HepG2 (cell line): Measurements from ENCODE around the gene CCDC116. TPM values are rescaled to one million over a fixed set of nuclear protein-coding genes. Genes with fewer than 3 reads are reported as not detected.
A peak's percentile ranks its signal among the peaks of the same experiment; 100 is the strongest.

Experiments used
- ATAC-seq: fragments of 200-7000 bp; cut with Tn5 transposase; 3 replicates; pipeline ENCODE4 v1.9.1; 2020; ENCODE audit warnings: mild to moderate bottlenecking, moderate library complexity
- BruUV-seq: library from RNA; stranded (reverse); fragments of 400-500 nt; replicated peaks from 2 replicates; lab custom pipeline; 2021; lab: Mats Ljungman, UMichigan
- CTCF ChIA-PET: fragments of 300-600 bp; formaldehyde crosslinking; extraction: SDS; loops from one replicate; lab custom pipeline; 2021; ENCODE audit warnings: low total read pairs, inconsistent platforms, low intra/inter-chr PET ratio; lab: Yijun Ruan, JAX
- POLR2A ChIA-PET: fragments of 350-600 bp; sonication (Branson Sonifier 250); formaldehyde crosslinking; loops from one replicate; lab custom pipeline; 2020; ENCODE audit warnings: antibody characterized with exemption, inconsistent platforms; lab: Yijun Ruan, JAX
- DNase-seq: peaks from one replicate; pipeline ENCODE4 v3.0.0-alpha.2; 2015; ENCODE audit warnings: low spot score
- FAIRE-seq: peaks from 3 replicates; lab custom pipeline; 2011; peaks lifted over from hg19 to GRCh38; lab: Jason Lieb, UNC
- H2AFZ ChIP-seq: one replicate; pipeline ENCODE4 v1.6.1; 2011; ENCODE audit warnings: low read length, inconsistent platforms
- H3K27ac ChIP-seq: fragments of 300-600 bp; 3 replicates; pipeline ENCODE4 v1.8.0; 2011; ENCODE audit warnings: mixed run types, mild to moderate bottlenecking, mixed read lengths, low read length, inconsistent platforms; ENCODE audit not compliant: insufficient read depth; ENCODE audit errors: extremely low read length
- H3K27me3 ChIP-seq, 2 experiments: fragments of 200-600 bp in 1 of 2; 2 replicates in 1 of 2; 3 replicates in 1 of 2; pipeline versions ENCODE4 v1.6.0 to v1.8.0; 2011; ENCODE audit warnings: low read length in 2 of 2, mild to moderate bottlenecking in 2 of 2, moderate library complexity in 2 of 2, inconsistent platforms in 1 of 2; ENCODE audit not compliant: insufficient read depth in 2 of 2, control insufficient read depth in 1 of 2
- H3K36me3 ChIP-seq, 2 experiments: fragments of 200-600 bp in 1 of 2; replicated peaks in 1 of 2; 2 replicates in 1 of 2; 3 replicates in 1 of 2; pipeline versions ENCODE4 v1.5.1 to v1.8.0; 2011; ENCODE audit warnings: low read length in 2 of 2, inconsistent platforms in 1 of 2; ENCODE audit not compliant: insufficient read depth in 2 of 2, control insufficient read depth in 1 of 2
- H3K4me1 ChIP-seq: 2 replicates; pipeline ENCODE4 v1.5.1; 2012; ENCODE audit warnings: low read length, inconsistent platforms; ENCODE audit not compliant: insufficient read depth
- H3K4me2 ChIP-seq: 2 replicates; pipeline ENCODE4 v1.6.0; 2011; ENCODE audit warnings: low read depth, low read length, inconsistent platforms
- H3K4me3 ChIP-seq, 3 experiments: fragments of 200-600 bp in 1 of 3; sonication (generic), shearing (Covaris generic) in 1 of 3; replicated peaks in 1 of 3; 2 replicates each; pipeline ENCODE4 v1.5.1; 2011 to 2016; ENCODE audit warnings: low read length in 3 of 3, inconsistent platforms in 2 of 3, low read depth in 2 of 3, mild to moderate bottlenecking in 2 of 3, control low read depth in 1 of 3, mixed read lengths in 1 of 3; ENCODE audit not compliant: insufficient read depth in 1 of 3
- H3K79me2 ChIP-seq: one replicate; pipeline ENCODE4 v1.6.1; 2011; ENCODE audit warnings: low read length, inconsistent platforms; ENCODE audit not compliant: insufficient read depth
- H3K9ac ChIP-seq: 2 replicates; pipeline ENCODE4 v1.6.0; 2011; ENCODE audit warnings: mild to moderate bottlenecking, low read depth, low read length, inconsistent platforms; ENCODE audit not compliant: insufficient read depth
- H3K9me3 ChIP-seq: 2 replicates; pipeline ENCODE4 v1.5.1; 2012; ENCODE audit warnings: mild to moderate bottlenecking, low read length
- H4K20me1 ChIP-seq: 2 replicates; pipeline ENCODE4 v1.6.0; 2011; ENCODE audit warnings: inconsistent platforms, mild to moderate bottlenecking, low read length, moderate library complexity; ENCODE audit not compliant: insufficient read depth
- HCFC1 ChIP-seq: fragments of 150-350 bp; IDR thresholded peaks from 2 replicates; pipeline ENCODE4 v1.6.1; 2014; ENCODE audit warnings: low read depth, low read length
- HIVEP1 ChIP-seq: sonication (generic); formaldehyde crosslinking; IDR thresholded peaks from 2 replicates; pipeline ENCODE4 v1.4.0; 2020; ENCODE audit warnings: mild to moderate bottlenecking, missing genetic modification reagents
- KLF6 ChIP-seq: IDR thresholded peaks from 2 replicates; pipeline ENCODE4 v1.8.0; 2016; ENCODE audit warnings: missing biosample characterization, missing genetic modification reagents
- MIER2 ChIP-seq: IDR thresholded peaks from 2 replicates; pipeline ENCODE4 v1.6.1; 2016; ENCODE audit warnings: missing biosample characterization, missing genetic modification reagents
- NAIF1 ChIP-seq: sonication (generic); formaldehyde crosslinking; IDR thresholded peaks from 2 replicates; pipeline ENCODE4 v1.5.0; 2020; ENCODE audit warnings: mild to moderate bottlenecking, missing genetic modification reagents, borderline replicate concordance
- POLR2A ChIP-seq, 2 experiments: IDR thresholded peaks; 2 replicates each; pipeline ENCODE4 v1.6.1; 2011; ENCODE audit warnings: low read depth in 2 of 2, low read length in 2 of 2, mild to moderate bottlenecking in 1 of 2, moderate library complexity in 1 of 2; ENCODE audit not compliant: insufficient read depth in 1 of 2
- THYN1 ChIP-seq: sonication (generic); formaldehyde crosslinking; IDR thresholded peaks from 2 replicates; pipeline ENCODE4 v1.8.1; 2023; ENCODE audit warnings: low read depth, mild to moderate bottlenecking, moderate library complexity, missing genetic modification reagents, borderline replicate concordance
- ZMYM3 ChIP-seq: sonication (generic); formaldehyde crosslinking; IDR thresholded peaks from 2 replicates; pipeline ENCODE4 v1.5.1; 2020; ENCODE audit warnings: mild to moderate bottlenecking, missing genetic modification reagents
- ZMYM4 ChIP-seq: sonication (generic); formaldehyde crosslinking; IDR thresholded peaks from 2 replicates; pipeline ENCODE4 v1.8.1; 2023; ENCODE audit warnings: mild to moderate bottlenecking, missing genetic modification reagents
- ZNF263 ChIP-seq: sonication (generic); formaldehyde crosslinking; IDR thresholded peaks from 2 replicates; pipeline ENCODE4 v1.4.0; 2020; ENCODE audit warnings: missing genetic modification reagents
- ZNF432 ChIP-seq: sonication (generic); formaldehyde crosslinking; IDR thresholded peaks from 2 replicates; pipeline ENCODE4 v1.5.0; 2020; ENCODE audit warnings: missing genetic modification reagents, mild to moderate bottlenecking, borderline replicate concordance
- ZNF484 ChIP-seq: sonication (generic); formaldehyde crosslinking; IDR thresholded peaks from 2 replicates; pipeline ENCODE4 v1.5.1; 2020; ENCODE audit warnings: mild to moderate bottlenecking, low read depth, missing genetic modification reagents, borderline replicate concordance
- ZNF614 ChIP-seq: IDR thresholded peaks from 2 replicates; pipeline ENCODE4 v1.6.1; 2018; ENCODE audit warnings: missing biosample characterization, missing genetic modification reagents, inconsistent platforms, borderline replicate concordance
- ZNF746 ChIP-seq: sonication (generic); formaldehyde crosslinking; IDR thresholded peaks from 2 replicates; pipeline ENCODE4 v1.8.0; 2022; ENCODE audit warnings: mild to moderate bottlenecking, missing genetic modification reagents
- WGBS: methylation state at CpG from one replicate; pipeline ENCODE4 v1.1.6; 2017; ENCODE audit warnings: low lambda C conversion rate; 5-methylcytosine and 5-hydroxymethylcytosine counted together
- in situ Hi-C: cut with HindIII; loops from 2 replicates; pipeline ENCODE4 v1.10.0; 2017; ENCODE audit warnings: low pct_unique_long_range_greater_than_20kb; ENCODE audit not compliant: extremely low pct_ligation_motif_present
- intact Hi-C: fragments of 100-400 bp; cut with micrococcal nuclease; formaldehyde crosslinking; loops from one replicate; pipeline ENCODE4 v1.10.0; 2022; ENCODE audit not compliant: unreplicated experiment
- polyA plus RNA-seq, 8 experiments: library from polyadenylated mRNA; depleted of rRNA in 3 of 8; stranded (reverse) in 7 of 8; unstranded in 1 of 8; fragments of >200 nt; fragmentation: Illumina TruSeq in 4 of 8; extraction: Trizol in 4 of 8; gene quantifications; 2 replicates each; pipeline versions ENCODE4 v1.2.1 to v1.2.3, GENCODE V29; 2011 to 2016; ENCODE audit warnings: low read depth in 4 of 8, missing spikeins in 1 of 8, mixed read lengths in 1 of 8; ENCODE audit not compliant: insufficient read depth in 1 of 8
- total RNA-seq, 5 experiments: library from RNA; depleted of rRNA; stranded (reverse); fragments of >200 nt; fragmentation: Illumina TruSeq; extraction: Trizol; gene quantifications; 2 replicates each; pipeline ENCODE4 v1.2.3, GENCODE V29; 2016; ENCODE audit warnings: low read depth in 1 of 5
- TF ChIP-seq, protein P1 (sequence below): IDR thresholded peaks from 2 replicates; pipeline ENCODE4 v1.6.1; 2012; ENCODE audit warnings: inconsistent platforms
- TF ChIP-seq, protein P2 (sequence below): sonication (generic); formaldehyde crosslinking; IDR thresholded peaks from 2 replicates; pipeline ENCODE4 v1.8.1; 2023; ENCODE audit warnings: mild to moderate bottlenecking, missing genetic modification reagents
- TF ChIP-seq, protein P3 (sequence below): sonication (generic); formaldehyde crosslinking; IDR thresholded peaks from 2 replicates; pipeline ENCODE4 v1.4.0; 2020; ENCODE audit warnings: mild to moderate bottlenecking, low read depth, missing genetic modification reagents

CCDC116 gene
- total and polyA plus RNA-seq, 2 of the 13 experiments (the other 11 are each of a cell fraction or from before 2014, with no cell fraction given), result 0.15 to 0.33 TPM

DNA sequence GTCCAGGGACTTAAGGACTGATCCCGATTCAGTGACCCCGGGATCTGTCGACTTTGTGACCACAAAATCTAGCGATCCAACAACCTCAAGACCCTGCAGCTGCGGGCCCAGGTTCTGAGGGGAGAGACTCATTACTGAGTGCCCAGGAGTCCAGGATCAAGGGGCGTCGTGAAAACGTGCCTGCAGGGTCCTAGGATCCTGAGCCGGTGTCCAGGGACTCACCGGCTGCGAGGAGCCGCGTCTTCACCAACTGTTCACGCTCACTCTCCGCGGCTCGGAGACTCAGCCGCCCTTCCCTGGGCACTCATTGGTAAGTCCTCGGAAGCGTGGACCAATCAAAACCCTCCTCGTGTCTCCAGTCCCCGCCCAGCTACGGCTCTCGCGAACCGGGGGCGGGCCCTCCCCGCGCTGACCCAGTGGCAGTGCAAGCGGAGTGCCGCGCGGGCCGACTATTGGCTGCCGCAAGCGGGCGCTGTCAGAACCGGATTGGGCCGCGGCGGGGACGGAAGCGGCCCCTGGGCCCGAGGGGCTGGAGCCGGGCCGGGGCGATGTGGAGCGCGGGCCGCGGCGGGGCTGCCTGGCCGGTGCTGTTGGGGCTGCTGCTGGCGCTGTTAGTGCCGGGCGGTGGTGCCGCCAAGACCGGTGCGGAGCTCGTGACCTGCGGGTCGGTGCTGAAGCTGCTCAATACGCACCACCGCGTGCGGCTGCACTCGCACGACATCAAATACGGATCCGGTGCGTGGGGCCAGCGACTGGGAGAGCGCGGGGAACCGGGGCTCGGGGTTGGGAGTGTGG is 9.4 kb downstream of the CCDC116 start, which contains the start of gene SDF2L1 (continued):
- TF ChIP-seq ZNF484 (CRISPR knock-in tag) (no peak), KLF6 (CRISPR knock-in tag) (no peak), ZNF432 (CRISPR knock-in tag) (no peak), ZNF614 (CRISPR knock-in tag) (no peak), ZMYM4 (CRISPR knock-in tag) (no peak; the same call in none of the 2 replicates), HCFC1 (no peak), THYN1 (CRISPR knock-in tag) (no peak), HIVEP1 (CRISPR knock-in tag) (no peak)
- TF ChIP-seq, all 625 proteins: peak for 136

DNA sequence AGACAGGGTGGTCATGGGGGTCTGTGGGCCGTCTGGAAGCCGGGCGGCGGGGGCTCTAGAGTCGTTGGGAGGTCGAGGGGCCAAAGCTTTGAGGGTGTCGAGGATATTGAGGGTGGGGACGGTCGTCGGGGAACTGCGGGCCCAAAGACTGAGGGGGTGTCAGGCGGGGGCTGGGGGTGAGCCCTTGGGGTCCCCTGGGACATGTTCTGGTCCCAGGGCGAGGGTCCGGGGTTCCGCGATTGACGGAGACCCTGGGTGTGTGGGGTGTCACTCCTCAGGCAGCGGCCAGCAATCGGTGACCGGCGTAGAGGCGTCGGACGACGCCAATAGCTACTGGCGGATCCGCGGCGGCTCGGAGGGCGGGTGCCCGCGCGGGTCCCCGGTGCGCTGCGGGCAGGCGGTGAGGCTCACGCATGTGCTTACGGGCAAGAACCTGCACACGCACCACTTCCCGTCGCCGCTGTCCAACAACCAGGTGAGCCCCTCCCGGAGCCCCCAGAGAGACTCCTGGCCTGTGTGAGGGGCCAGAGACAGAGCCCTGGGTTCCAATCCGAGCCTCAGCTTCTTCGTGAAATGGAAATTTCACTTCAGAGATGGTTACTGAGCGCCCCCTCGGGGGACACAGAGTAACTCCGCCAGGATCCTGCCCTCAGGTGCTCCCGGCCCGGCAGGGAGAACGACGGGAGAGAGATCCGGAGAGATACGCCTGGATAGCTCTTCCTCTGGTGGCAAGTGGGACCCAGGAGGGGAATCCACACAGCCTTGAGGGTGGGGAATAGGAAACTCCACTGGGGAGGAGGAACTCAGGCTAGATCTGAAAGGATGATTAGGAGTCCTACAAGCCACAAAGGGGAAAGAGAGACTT is 10.3 kb downstream of the CCDC116 start:
- H3K9me3 ChIP-seq, result no peaks in the 10 kb centered on the region
- intact Hi-C loops, result loop anchor here (2.0 to 5.0 kb wide), 2 partner anchors 18 to 51 kb away; no protein-coding TSS in a partner anchor
- POLR2A ChIA-PET, result interaction anchor here (0.6 to 3.3 kb wide), 11 partner anchors 7 to 685 kb away, joined by 3 to 58 read pairs (median 5); partner anchors contain the start of genes CCDC116, PPIL2 and YDJC
- no peaks in the 10 kb centered on the region for H3K27me3 ChIP-seq
- H3K9ac ChIP-seq, result peak overlapping the region; percentile 79
- H3K79me2 ChIP-seq, result peaks cover 10% of the 10 kb centered on the region
- H3K4me3 ChIP-seq, result peak overlapping the region; percentile 66 to 87 (median 85)
- ATAC-seq, result peak; percentile 50
- in situ Hi-C loops, result no loop called here
- CTCF ChIA-PET, result interaction anchor here (1.6 to 3.0 kb wide), 3 partner anchors 13 to 49 kb away, joined by 3 to 16 read pairs (median 11); partner anchors contain the start of gene YDJC
- FAIRE-seq, result peak; percentile 86
- peak overlapping the region; percentile 82 for H3K4me2 ChIP-seq
- peaks cover 0 to 13% of the 10 kb centered on the region in 2 experiments; a peak in 2 of 5 replicates for H3K36me3 ChIP-seq
- peak overlapping the region; percentile 78 for H3K27ac ChIP-seq
- DNase-seq, result peak; percentile 62
- H2AFZ ChIP-seq, result no peak overlapping the region
- no peaks in the 10 kb centered on the region for H4K20me1 ChIP-seq
- H3K4me1 ChIP-seq, result peaks cover 56% of the 10 kb centered on the region
- 2% methylated on average over 26 of the region's 56 CpGs for WGBS
- TSS peak; percentile 60 for BruUV-seq
- TF ChIP-seq ZNF263 (CRISPR knock-in tag), result peak; percentile 91
- TF ChIP-seq POLR2A (IDR thresholded peaks at IDR 0.05; ENCODE audit: insufficient read depth in 1 of 2, low read depth in 2 of 2, low read length in 2 of 2), result no peak; a peak in 1 of 4 replicates
- TF ChIP-seq NAIF1 (CRISPR knock-in tag), result 0 out of 2 replicates have a peak, but pooled peaks have one; percentile 32
- 0 out of 2 replicates have a peak, but pooled peaks have one; percentile 20 for TF ChIP-seq ZMYM3 (CRISPR knock-in tag)
- TF ChIP-seq, protein P1, sequence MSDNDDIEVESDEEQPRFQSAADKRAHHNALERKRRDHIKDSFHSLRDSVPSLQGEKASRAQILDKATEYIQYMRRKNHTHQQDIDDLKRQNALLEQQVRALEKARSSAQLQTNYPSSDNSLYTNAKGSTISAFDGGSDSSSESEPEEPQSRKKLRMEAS, result peak; percentile 37
- TF ChIP-seq, protein P2, sequence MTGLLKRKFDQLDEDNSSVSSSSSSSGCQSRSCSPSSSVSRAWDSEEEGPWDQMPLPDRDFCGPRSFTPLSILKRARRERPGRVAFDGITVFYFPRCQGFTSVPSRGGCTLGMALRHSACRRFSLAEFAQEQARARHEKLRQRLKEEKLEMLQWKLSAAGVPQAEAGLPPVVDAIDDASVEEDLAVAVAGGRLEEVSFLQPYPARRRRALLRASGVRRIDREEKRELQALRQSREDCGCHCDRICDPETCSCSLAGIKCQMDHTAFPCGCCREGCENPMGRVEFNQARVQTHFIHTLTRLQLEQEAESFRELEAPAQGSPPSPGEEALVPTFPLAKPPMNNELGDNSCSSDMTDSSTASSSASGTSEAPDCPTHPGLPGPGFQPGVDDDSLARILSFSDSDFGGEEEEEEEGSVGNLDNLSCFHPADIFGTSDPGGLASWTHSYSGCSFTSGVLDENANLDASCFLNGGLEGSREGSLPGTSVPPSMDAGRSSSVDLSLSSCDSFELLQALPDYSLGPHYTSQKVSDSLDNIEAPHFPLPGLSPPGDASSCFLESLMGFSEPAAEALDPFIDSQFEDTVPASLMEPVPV (CRISPR knock-in tag), result 0 out of 2 replicates have a peak, but pooled peaks have one; percentile 24
- TF ChIP-seq, protein P3, sequence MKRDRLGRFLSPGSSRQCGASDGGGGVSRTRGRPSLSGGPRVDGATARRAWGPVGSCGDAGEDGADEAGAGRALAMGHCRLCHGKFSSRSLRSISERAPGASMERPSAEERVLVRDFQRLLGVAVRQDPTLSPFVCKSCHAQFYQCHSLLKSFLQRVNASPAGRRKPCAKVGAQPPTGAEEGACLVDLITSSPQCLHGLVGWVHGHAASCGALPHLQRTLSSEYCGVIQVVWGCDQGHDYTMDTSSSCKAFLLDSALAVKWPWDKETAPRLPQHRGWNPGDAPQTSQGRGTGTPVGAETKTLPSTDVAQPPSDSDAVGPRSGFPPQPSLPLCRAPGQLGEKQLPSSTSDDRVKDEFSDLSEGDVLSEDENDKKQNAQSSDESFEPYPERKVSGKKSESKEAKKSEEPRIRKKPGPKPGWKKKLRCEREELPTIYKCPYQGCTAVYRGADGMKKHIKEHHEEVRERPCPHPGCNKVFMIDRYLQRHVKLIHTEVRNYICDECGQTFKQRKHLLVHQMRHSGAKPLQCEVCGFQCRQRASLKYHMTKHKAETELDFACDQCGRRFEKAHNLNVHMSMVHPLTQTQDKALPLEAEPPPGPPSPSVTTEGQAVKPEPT (CRISPR knock-in tag), result no peak
- no peak for TF ChIP-seq ZNF746 (CRISPR knock-in tag)
- TF ChIP-seq MIER2, result no peak
